OCI-M1 (cell line): ENCODE results near the gene SLC16A4.
A peak's percentile ranks its signal among the peaks of the same experiment; 100 is the strongest.
"Not testable (repeated sequence)": the region's sequence is repeated elsewhere in the genome, so short reads cannot be mapped to it uniquely, and the experiment has no call there.

Experiments used
- DNase-seq: peaks from one replicate; lab custom pipeline; 2025; lab: John Stamatoyannopoulos, UW

Gene SLC16A4

GRCh38 chr1:110390692-110391245 lies at the start of gene SLC16A4:
Gene SLC16A4 (minus strand): TSS chr1:110391026. CDS start chr1:110389323, 1,703 bp downstream.
- DNase-seq: no peak

GRCh38 chr1:110439873-110440272 lies 49.0 kb upstream of the SLC16A4 start:
- not testable (repeated sequence) for DNase-seq

DNA sequence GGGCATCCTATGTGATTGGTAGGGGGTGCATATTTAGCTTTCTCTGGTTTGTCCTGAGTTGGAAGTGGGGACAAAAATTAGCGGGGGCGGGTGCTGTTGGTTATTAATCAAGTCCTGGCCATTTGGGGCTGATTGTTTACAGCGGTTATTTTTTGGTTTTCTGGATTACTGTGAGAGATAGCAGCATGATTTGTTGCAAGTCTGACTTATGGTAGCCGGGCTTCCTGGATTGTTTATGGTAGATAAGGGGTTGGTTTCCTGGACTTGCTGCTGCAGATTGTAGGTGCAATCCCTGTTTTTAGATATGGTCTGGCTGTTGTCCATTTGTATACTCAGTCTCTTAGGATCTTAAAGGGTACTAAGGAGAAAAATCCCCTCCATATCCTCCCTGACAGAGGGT lies 48.1 kb upstream of the SLC16A4 start:
- DNase-seq: peak; percentile 41

- not testable (repeated sequence) for DNase-seq
Measured at GRCh38 chr1:110437645-110438299, 46.9 kb upstream of the SLC16A4 start.

GRCh38 chr1:110436635-110437034 lies 45.8 kb upstream of the SLC16A4 start:
- DNase-seq: no peak

DNA sequence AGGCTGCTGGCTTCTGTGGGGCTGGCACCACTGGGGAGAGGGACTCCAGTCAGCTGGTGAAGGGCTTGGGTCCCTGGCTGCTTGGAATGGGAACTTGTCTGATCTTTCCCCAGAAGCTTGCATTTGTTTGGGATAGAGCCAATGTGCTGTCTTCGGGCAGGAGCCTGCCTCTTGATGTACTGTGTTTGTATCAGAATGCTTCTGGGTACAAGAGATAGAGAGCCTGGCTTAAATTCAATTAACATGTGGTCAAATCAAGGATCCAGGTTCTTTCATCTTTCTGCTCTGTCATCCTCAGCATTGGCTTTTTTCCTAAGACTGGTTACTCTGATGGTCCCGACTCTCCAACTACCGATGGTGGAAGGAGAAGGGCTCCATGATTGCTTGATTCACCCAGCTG lies 44.1 kb upstream of the SLC16A4 start:
- peak; percentile 81 for DNase-seq

GRCh38 chr1:110433803-110434202 lies 43.0 kb upstream of the SLC16A4 start:
- DNase-seq: peak; percentile 83

- no peak for DNase-seq
Measured at GRCh38 chr1:110433213-110433612, 42.4 kb upstream of the SLC16A4 start.

GRCh38 chr1:110430901-110431300 lies 40.1 kb upstream of the SLC16A4 start:
- DNase-seq: no peak

DNA sequence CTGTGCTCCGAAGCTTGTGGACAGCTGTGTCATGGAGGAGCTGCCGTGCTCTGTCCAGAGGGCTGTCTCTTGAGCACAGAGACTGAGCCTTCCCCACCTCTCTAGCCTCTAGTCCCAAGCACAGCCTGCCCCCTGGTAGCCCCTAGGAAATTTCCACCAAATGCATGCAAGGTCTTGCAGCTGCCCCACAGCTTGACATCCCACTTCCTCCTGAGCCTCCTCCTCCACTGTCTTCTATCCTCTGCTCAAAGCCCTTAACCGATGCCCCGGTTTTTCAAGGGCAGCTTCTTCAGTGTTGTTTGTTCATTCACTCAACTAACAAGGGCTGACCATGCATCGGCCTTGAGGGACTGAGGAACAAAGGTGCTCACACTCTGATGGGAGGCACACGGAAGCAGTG lies 39.5 kb upstream of the SLC16A4 start:
- DNase-seq: no peak

- DNase-seq: no peak
Measured at GRCh38 chr1:110428946-110429345, 38.1 kb upstream of the SLC16A4 start.

DNA sequence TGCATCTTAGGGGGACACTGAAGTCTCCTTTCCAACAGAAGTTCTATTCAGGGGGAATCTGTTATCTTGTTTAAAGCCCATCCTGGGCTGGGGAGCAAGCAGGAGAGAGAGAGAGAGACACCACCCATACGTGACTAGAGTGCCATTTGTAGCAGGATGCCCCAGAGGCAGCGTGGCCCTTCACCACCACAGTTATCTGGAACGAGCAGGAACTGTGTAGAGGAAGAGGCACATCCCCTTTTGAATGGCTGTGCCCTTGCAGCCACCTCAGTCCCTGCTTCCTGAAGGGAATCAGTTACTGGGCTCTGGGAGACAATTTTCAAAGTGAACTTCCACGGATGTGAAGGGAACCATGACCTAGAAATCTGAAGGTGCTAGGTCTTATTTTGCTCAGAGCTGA lies 36.0 kb upstream of the SLC16A4 start:
- peak; percentile 15 for DNase-seq

- no peak for DNase-seq
Measured at GRCh38 chr1:110425612-110426152, 34.9 kb upstream of the SLC16A4 start.

- no peak for DNase-seq
Measured at GRCh38 chr1:110424699-110425611, 34.1 kb upstream of the SLC16A4 start.

GRCh38 chr1:110420874-110421793 lies 30.3 kb upstream of the SLC16A4 start:
- peak; percentile 89 for DNase-seq

DNA sequence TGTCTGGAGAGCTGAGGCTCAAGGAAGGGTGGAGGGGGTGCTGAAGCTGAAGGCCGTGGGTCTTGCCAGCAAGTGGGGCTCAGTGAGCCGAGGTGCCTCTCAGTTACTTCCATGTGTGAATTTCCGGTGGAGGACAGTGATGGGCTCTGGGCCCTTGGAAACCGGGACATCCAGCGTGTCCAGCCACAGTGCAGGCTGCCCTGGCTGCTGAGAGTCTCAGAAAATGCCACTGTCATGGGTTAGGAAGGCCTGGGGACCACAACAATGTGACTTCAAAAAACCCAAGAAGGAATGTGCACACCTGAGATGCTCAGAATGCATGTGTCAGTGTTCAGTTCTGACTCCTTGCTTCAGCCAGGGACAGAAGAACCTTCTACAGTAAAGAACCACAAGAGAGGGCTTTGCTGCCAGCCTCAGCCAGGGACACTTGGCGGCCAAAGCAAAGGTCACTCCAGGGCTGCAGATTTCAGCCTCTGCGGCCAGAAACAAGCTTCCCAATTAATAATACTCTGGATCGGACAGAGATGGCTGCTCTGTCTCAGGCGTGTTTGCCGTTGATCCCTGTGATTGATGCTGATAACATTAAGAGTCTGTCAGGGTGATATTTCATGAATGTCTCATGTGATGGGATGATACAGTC lies 29.3 kb upstream of the SLC16A4 start:
- no peak for DNase-seq

GRCh38 chr1:110418729-110419128 lies 27.9 kb upstream of the SLC16A4 start:
- no peak for DNase-seq

DNA sequence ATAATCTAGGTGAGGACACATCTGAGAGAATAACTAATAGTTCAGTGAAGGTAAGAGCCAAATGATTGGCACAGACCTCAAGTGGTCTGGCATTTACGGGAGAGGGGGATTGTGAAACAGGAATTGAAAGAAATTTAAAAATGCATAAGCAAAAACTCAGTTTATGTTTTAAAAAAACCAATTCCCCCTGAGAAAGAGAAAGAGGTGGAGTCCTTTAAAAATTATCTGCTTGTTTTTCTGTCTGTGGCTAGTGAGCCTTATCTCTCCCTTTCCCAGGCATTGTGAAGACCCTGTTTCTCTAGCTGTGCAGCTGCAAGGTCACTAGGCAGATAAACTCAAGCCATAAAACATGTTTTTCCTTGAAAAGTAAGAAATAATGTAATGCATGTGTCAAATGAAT lies 22.2 kb upstream of the SLC16A4 start:
- peak; percentile 74 for DNase-seq

GRCh38 chr1:110412576-110412975 lies 21.8 kb upstream of the SLC16A4 start:
- peak; percentile 93 for DNase-seq

- DNase-seq: no peak
Measured at GRCh38 chr1:110411173-110411735, 20.4 kb upstream of the SLC16A4 start.

GRCh38 chr1:110409316-110409715 lies 18.5 kb upstream of the SLC16A4 start:
- DNase-seq: no peak
